AG10803 (cell line): ENCODE results near the gene UHRF2.
A peak's percentile ranks its signal among the peaks of the same experiment; 100 is the strongest.

ENCODE experiments used
- DNase-seq: peaks from one replicate; pipeline ENCODE4 v3.0.0; 2010; ENCODE audit warnings: low read depth
- H3K4me3 ChIP-seq: 2 replicates; pipeline ENCODE4 v1.5.1; 2011; ENCODE audit warnings: mild to moderate bottlenecking, low read length, control low read depth
- CTCF ChIP-seq: conservative IDR thresholded peaks from 2 replicates; pipeline ENCODE4 v1.5.1; 2011; ENCODE audit warnings: mild to moderate bottlenecking, low read length, control low read depth, inconsistent platforms

The UHRF2 gene

GRCh38 chr9:6543204-6543603, 130.2 kb downstream of the UHRF2 start:
- TF ChIP-seq CTCF, result no peak
- DNase-seq, result no peak
- H3K4me3 ChIP-seq, result no peak overlapping the region

- TF ChIP-seq CTCF, result no peak
- no peak for DNase-seq
- no peak overlapping the region for H3K4me3 ChIP-seq
Observed at GRCh38 chr9:6545017-6545691, 132.2 kb downstream of the UHRF2 start.

- no peak for DNase-seq
- H3K4me3 ChIP-seq, result no peak overlapping the region
- no peak for TF ChIP-seq CTCF
Observed at GRCh38 chr9:6549106-6549800, 136.3 kb downstream of the UHRF2 start.

GRCh38 chr9:6551136-6551535, 138.1 kb downstream of the UHRF2 start:
- TF ChIP-seq CTCF, result no peak
- H3K4me3 ChIP-seq, result no peak overlapping the region
- DNase-seq, result no peak

- peak; percentile 48 for DNase-seq
- H3K4me3 ChIP-seq, result no peak overlapping the region
- TF ChIP-seq CTCF, result no peak; the same call in 1 of the 2 replicates
Observed at GRCh38 chr9:6552033-6552432, 139.0 kb downstream of the UHRF2 start.

GRCh38 chr9:6552498-6553121, 139.6 kb downstream of the UHRF2 start:
- no peak for DNase-seq
- no peak for TF ChIP-seq CTCF

More at GRCh38 chr9:6552498-6553121, 139.6 kb downstream of the UHRF2 start:
- H3K4me3 ChIP-seq, result no peak overlapping the region
